SK-MEL-5 (cell line): ENCODE measurements around the gene BAIAP2. TPM values are rescaled to one million over a fixed set of nuclear protein-coding genes. Genes with fewer than 3 reads are reported as not detected.
"Not testable (repeated sequence)": the region's sequence is repeated elsewhere in the genome, so short reads cannot be mapped to it uniquely, and the experiment has no call there.

Experiments used
- DNase-seq: peaks from one replicate; pipeline ENCODE4 v3.0.0-alpha.2; 2016; ENCODE audit warnings: low read depth, low spot score
- in situ Hi-C: cut with HindIII; loops from 2 replicates; pipeline ENCODE4 v1.10.0; 2016; ENCODE audit warnings: low sequenced_read_pairs, high pct_unique_total_duplicates, low pct_unique_long_range_greater_than_20kb
- total RNA-seq: library from RNA; depleted of rRNA; stranded (reverse); fragments of >200 nt; shearing (Covaris generic); gene quantifications from 2 replicates; pipeline ENCODE4 v1.2.3, GENCODE V29; 2014

The BAIAP2 gene
- total RNA-seq, 1 experiment from 2014 or later: 26.7 TPM

GRCh38 chr17:81016575-81016974 lies 18.4 kb upstream of the BAIAP2 start:
- in situ Hi-C loops: loop anchor here (25.0 kb wide), 1 partner anchor 96 kb away; no protein-coding TSS in a partner anchor
- no peak for DNase-seq

- not testable (repeated sequence) for DNase-seq
- in situ Hi-C loops: loop anchor here (25.0 kb wide), 1 partner anchor 95 kb away; no protein-coding TSS in a partner anchor
Observed at GRCh38 chr17:81017330-81017729, 17.6 kb upstream of the BAIAP2 start.

GRCh38 chr17:81018044-81018802 lies 16.7 kb upstream of the BAIAP2 start:
- DNase-seq: peak; percentile 73
- in situ Hi-C loops: loop anchor here (25.0 kb wide), 1 partner anchor 94 kb away; no protein-coding TSS in a partner anchor

- in situ Hi-C loops: loop anchor here (25.0 kb wide), 1 partner anchor 92 kb away; no protein-coding TSS in a partner anchor
- no peak for DNase-seq
Observed at GRCh38 chr17:81019563-81020442, 15.1 kb upstream of the BAIAP2 start.

GRCh38 chr17:81020443-81020766 lies 14.5 kb upstream of the BAIAP2 start:
- in situ Hi-C loops: loop anchor here (25.0 kb wide), 1 partner anchor 92 kb away; no protein-coding TSS in a partner anchor

GRCh38 chr17:81020767-81021497 lies 14.0 kb upstream of the BAIAP2 start:
- in situ Hi-C loops: loop anchor here (25.0 kb wide), 1 partner anchor 91 kb away; no protein-coding TSS in a partner anchor
- no peak for DNase-seq

More at GRCh38 chr17:81020443-81020766, 14.5 kb upstream of the BAIAP2 start:
- DNase-seq: no peak

GRCh38 chr17:81021531-81022343 lies 13.2 kb upstream of the BAIAP2 start:
- in situ Hi-C loops: loop anchor here (25.0 kb wide), 1 partner anchor 91 kb away; no protein-coding TSS in a partner anchor

GRCh38 chr17:81022344-81022676 lies 12.6 kb upstream of the BAIAP2 start:
- in situ Hi-C loops: loop anchor here (25.0 kb wide), 1 partner anchor 90 kb away; no protein-coding TSS in a partner anchor
- DNase-seq: no peak

More at GRCh38 chr17:81021531-81022343, 13.2 kb upstream of the BAIAP2 start:
- DNase-seq: no peak

GRCh38 chr17:81025065-81025740 lies 9.7 kb upstream of the BAIAP2 start:
- peak; percentile 42 for DNase-seq
- in situ Hi-C loops: no loop called here

- DNase-seq: no peak
- in situ Hi-C loops: no loop called here
Observed at GRCh38 chr17:81025741-81026129, 9.2 kb upstream of the BAIAP2 start.

GRCh38 chr17:81026266-81027036 lies 8.5 kb upstream of the BAIAP2 start:
- in situ Hi-C loops: no loop called here
- DNase-seq: no peak

- in situ Hi-C loops: no loop called here
- no peak for DNase-seq
Observed at GRCh38 chr17:81027038-81027437, 7.9 kb upstream of the BAIAP2 start.

- no peak for DNase-seq
- in situ Hi-C loops: no loop called here
Observed at GRCh38 chr17:81027591-81028505, 7.1 kb upstream of the BAIAP2 start.

GRCh38 chr17:81028506-81028858 lies 6.5 kb upstream of the BAIAP2 start:
- in situ Hi-C loops: no loop called here
- no peak for DNase-seq

GRCh38 chr17:81029859-81030258 lies 5.1 kb upstream of the BAIAP2 start:
- in situ Hi-C loops: no loop called here

More at GRCh38 chr17:81029859-81030258, 5.1 kb upstream of the BAIAP2 start:
- DNase-seq: no peak
